ENCODE data around the gene FARS2. TPM values are rescaled to one million over a fixed set of nuclear protein-coding genes. Genes with fewer than 3 reads are reported as not detected.

FARS2 gene
- polyA plus RNA-seq, 1 donor from 2014 or later = 11.9 TPM

DNA sequence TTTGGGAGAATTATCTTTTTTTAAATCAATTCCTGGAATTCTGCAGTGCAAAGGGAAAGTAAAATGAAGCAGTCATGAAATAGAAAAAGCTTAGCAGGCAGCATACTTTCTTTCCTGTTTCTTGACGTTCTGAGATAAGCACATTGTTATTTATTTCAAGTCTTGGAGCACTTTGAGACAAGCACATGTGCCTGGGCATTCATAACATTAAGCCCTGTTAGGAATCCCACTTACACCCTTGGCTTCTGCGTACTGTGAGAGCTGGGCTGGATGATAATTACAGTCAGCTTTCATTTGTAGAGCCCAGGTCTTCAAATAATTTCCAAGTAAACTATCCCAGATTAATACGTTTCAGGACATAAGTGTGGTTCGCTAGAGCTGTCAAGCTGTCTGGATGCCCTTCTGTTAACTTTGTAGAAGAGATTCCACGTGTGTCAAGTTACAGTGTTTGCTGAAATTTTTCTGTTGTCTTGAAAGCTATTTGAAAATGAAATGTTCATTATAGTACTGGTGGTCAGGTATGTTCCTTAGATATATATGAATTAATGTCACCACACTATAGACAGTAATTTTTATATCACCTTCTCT lies 8.9 kb downstream of the FARS2 start:
- Histone ChIP-seq H3K9me2 (ENCODE audit: insufficient read depth, low read length) (no peaks in the 10 kb centered on the region), H3K4me2 (ENCODE audit: low read length) (no peak overlapping the region), H2AFZ (ENCODE audit: low read depth, low read length) (no peak overlapping the region), H3K36me3 (ENCODE audit: insufficient read depth, low read length) (no peaks in the 10 kb centered on the region), H3K27ac (ENCODE audit: low read length) (no peak overlapping the region), H3K27me3 (ENCODE audit: insufficient read depth, low read depth, low read length) (no peaks in the 10 kb centered on the region), H3F3A (ENCODE audit: insufficient read depth, low read length, poor library complexity, severe bottlenecking) (no peaks in the 10 kb centered on the region), H3K9ac (ENCODE audit: low read length) (no peak overlapping the region), H3K4me3 (ENCODE audit: low read length) (no peak overlapping the region), H4K20me1 (ENCODE audit: insufficient read depth) (no peaks in the 10 kb centered on the region), H3K9me3 (ENCODE audit: low read length) (no peaks in the 10 kb centered on the region), H3K79me2 (replicated peaks; ENCODE audit: insufficient read depth, low read length) (no peaks in the 10 kb centered on the region)
- no peak for TF ChIP-seq TAF1 (IDR thresholded peaks at IDR 0.05; ENCODE audit: low read depth)
- no peak for TF ChIP-seq RAD21 (conservative IDR thresholded peaks at IDR 0.05)
- TF ChIP-seq POLR2AphosphoS5 (IDR thresholded peaks at IDR 0.05) = no peak
- no peak for TF ChIP-seq EP300 (conservative IDR thresholded peaks at IDR 0.05; ENCODE audit: poor library complexity, severe bottlenecking)
- TF ChIP-seq SMC3 (conservative IDR thresholded peaks at IDR 0.05; ENCODE audit: poor library complexity) = no peak
- no peak for TF ChIP-seq MXI1 (conservative IDR thresholded peaks at IDR 0.05; ENCODE audit: poor library complexity, severe bottlenecking)
- TF ChIP-seq, protein P1, sequence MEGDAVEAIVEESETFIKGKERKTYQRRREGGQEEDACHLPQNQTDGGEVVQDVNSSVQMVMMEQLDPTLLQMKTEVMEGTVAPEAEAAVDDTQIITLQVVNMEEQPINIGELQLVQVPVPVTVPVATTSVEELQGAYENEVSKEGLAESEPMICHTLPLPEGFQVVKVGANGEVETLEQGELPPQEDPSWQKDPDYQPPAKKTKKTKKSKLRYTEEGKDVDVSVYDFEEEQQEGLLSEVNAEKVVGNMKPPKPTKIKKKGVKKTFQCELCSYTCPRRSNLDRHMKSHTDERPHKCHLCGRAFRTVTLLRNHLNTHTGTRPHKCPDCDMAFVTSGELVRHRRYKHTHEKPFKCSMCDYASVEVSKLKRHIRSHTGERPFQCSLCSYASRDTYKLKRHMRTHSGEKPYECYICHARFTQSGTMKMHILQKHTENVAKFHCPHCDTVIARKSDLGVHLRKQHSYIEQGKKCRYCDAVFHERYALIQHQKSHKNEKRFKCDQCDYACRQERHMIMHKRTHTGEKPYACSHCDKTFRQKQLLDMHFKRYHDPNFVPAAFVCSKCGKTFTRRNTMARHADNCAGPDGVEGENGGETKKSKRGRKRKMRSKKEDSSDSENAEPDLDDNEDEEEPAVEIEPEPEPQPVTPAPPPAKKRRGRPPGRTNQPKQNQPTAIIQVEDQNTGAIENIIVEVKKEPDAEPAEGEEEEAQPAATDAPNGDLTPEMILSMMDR (IDR thresholded peaks at IDR 0.05; ENCODE audit: poor library complexity, severe bottlenecking) = no peak
- TF ChIP-seq, protein P2, sequence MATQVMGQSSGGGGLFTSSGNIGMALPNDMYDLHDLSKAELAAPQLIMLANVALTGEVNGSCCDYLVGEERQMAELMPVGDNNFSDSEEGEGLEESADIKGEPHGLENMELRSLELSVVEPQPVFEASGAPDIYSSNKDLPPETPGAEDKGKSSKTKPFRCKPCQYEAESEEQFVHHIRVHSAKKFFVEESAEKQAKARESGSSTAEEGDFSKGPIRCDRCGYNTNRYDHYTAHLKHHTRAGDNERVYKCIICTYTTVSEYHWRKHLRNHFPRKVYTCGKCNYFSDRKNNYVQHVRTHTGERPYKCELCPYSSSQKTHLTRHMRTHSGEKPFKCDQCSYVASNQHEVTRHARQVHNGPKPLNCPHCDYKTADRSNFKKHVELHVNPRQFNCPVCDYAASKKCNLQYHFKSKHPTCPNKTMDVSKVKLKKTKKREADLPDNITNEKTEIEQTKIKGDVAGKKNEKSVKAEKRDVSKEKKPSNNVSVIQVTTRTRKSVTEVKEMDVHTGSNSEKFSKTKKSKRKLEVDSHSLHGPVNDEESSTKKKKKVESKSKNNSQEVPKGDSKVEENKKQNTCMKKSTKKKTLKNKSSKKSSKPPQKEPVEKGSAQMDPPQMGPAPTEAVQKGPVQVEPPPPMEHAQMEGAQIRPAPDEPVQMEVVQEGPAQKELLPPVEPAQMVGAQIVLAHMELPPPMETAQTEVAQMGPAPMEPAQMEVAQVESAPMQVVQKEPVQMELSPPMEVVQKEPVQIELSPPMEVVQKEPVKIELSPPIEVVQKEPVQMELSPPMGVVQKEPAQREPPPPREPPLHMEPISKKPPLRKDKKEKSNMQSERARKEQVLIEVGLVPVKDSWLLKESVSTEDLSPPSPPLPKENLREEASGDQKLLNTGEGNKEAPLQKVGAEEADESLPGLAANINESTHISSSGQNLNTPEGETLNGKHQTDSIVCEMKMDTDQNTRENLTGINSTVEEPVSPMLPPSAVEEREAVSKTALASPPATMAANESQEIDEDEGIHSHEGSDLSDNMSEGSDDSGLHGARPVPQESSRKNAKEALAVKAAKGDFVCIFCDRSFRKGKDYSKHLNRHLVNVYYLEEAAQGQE (IDR thresholded peaks at IDR 0.05; ENCODE audit: borderline replicate concordance) = no peak
- no peak for TF ChIP-seq EZH2 (IDR thresholded peaks at IDR 0.05; ENCODE audit: borderline replicate concordance, insufficient read depth, low read length, poor library complexity, severe bottlenecking)

DNA sequence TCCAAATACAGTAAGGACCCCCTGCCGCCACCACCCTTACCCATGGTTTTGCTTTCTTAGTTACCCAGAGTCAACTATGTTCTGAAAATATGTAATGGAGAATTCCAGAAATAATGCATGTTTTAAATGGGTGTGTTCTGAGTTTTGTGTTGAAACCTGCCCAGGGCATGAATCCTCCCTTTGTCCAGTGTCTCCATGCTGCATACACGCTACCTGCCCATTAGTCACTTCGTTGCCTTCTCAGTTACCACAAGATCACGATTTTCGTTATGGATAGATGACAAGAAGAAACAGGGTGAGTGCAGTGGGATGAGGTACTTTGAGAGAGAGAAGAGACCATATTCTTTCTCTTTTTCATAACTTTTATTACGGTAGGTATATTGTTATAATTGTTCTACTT lies 10.6 kb downstream of the FARS2 start:
- Histone ChIP-seq H3K79me2 (replicated peaks; ENCODE audit: insufficient read depth, low read length) (no peaks in the 10 kb centered on the region), H3K36me3 (ENCODE audit: insufficient read depth, low read length) (no peaks in the 10 kb centered on the region), H3K27me3 (ENCODE audit: insufficient read depth, low read depth, low read length) (no peaks in the 10 kb centered on the region), H4K20me1 (ENCODE audit: insufficient read depth) (no peaks in the 10 kb centered on the region), H3K9ac (ENCODE audit: low read length) (no peak overlapping the region), H2AFZ (ENCODE audit: low read depth, low read length) (no peak overlapping the region), H3F3A (ENCODE audit: insufficient read depth, low read length, poor library complexity, severe bottlenecking) (no peaks in the 10 kb centered on the region), H3K9me3 (ENCODE audit: low read length) (no peaks in the 10 kb centered on the region), H3K9me2 (ENCODE audit: insufficient read depth, low read length) (no peaks in the 10 kb centered on the region), H3K27ac (ENCODE audit: low read length) (no peak overlapping the region), H3K4me3 (ENCODE audit: low read length) (no peak overlapping the region), H3K4me2 (ENCODE audit: low read length) (no peak overlapping the region)
- TF ChIP-seq POLR2AphosphoS5 (IDR thresholded peaks at IDR 0.05) = no peak
- TF ChIP-seq SMC3 (conservative IDR thresholded peaks at IDR 0.05; ENCODE audit: poor library complexity) = no peak
- no peak for TF ChIP-seq RAD21 (conservative IDR thresholded peaks at IDR 0.05)
- TF ChIP-seq, protein P2 (IDR thresholded peaks at IDR 0.05; ENCODE audit: borderline replicate concordance) = no peak
- TF ChIP-seq, protein P1 (IDR thresholded peaks at IDR 0.05; ENCODE audit: poor library complexity, severe bottlenecking) = no peak
- no peak for TF ChIP-seq TAF1 (IDR thresholded peaks at IDR 0.05; ENCODE audit: low read depth)
- no peak for TF ChIP-seq EP300 (conservative IDR thresholded peaks at IDR 0.05; ENCODE audit: poor library complexity, severe bottlenecking)
- TF ChIP-seq EZH2 (IDR thresholded peaks at IDR 0.05; ENCODE audit: borderline replicate concordance, insufficient read depth, low read length, poor library complexity, severe bottlenecking) = no peak
- TF ChIP-seq MXI1 (conservative IDR thresholded peaks at IDR 0.05; ENCODE audit: poor library complexity, severe bottlenecking) = no peak
